Suprapubic skin (tissue), 4 donors: ENCODE results near the gene ANAPC15. TPM values are rescaled to one million over a fixed set of nuclear protein-coding genes. Genes with fewer than 3 reads are reported as not detected.

ENCODE experiments used
- DNase-seq, 2 donors: peaks; one replicate each; pipeline ENCODE4 v3.0.0-alpha.2; 2019; ENCODE audit warnings: low spot score in 2 of 2
- H3K27ac ChIP-seq: fragments of 200-600 bp; sonication (generic); one replicate; pipeline ENCODE4 v1.5.1; 2019
- H3K27me3 ChIP-seq: fragments of 200-600 bp; sonication (generic); one replicate; pipeline ENCODE4 v1.5.1; 2019
- H3K36me3 ChIP-seq: fragments of 200-600 bp; sonication (generic); one replicate; pipeline ENCODE4 v1.5.1; 2019
- H3K4me1 ChIP-seq: fragments of 200-600 bp; sonication (generic); one replicate; pipeline ENCODE4 v1.5.1; 2019
- H3K4me3 ChIP-seq: fragments of 200-600 bp; sonication (generic); one replicate; pipeline ENCODE4 v1.5.1; 2019; ENCODE audit warnings: mild to moderate bottlenecking
- H3K9me3 ChIP-seq: fragments of 200-600 bp; sonication (generic); one replicate; pipeline ENCODE4 v1.5.1; 2019
- EP300 ChIP-seq: sonication (generic); formaldehyde crosslinking; IDR thresholded peaks from one replicate; pipeline ENCODE4 v1.6.1; 2017; ENCODE audit warnings: antibody characterized with exemption
- POLR2A ChIP-seq, 2 donors: fragments of 450-650 bp; IDR thresholded peaks; one replicate each; pipeline ENCODE4 v1.6.1; 2017; ENCODE audit warnings: antibody characterized with exemption in 2 of 2, mild to moderate bottlenecking in 2 of 2, moderate library complexity in 2 of 2
- POLR2AphosphoS5 ChIP-seq, 3 donors: sonication (generic); formaldehyde crosslinking; IDR thresholded peaks; one replicate each; pipeline ENCODE4 v1.6.1; 2017; ENCODE audit warnings: antibody characterized with exemption in 3 of 3
- WGBS: methylation state at CpG from one replicate; pipeline ENCODE4 v1.1.5; 2018; 5-methylcytosine and 5-hydroxymethylcytosine counted together
- total RNA-seq, 4 donors: library from RNA; depleted of rRNA; stranded (reverse); fragments of >200 nt; gene quantifications; one replicate each; pipeline ENCODE4 v1.1.0, GENCODE V29; 2016
- TF ChIP-seq, protein P1 (sequence below), 2 donors: fragments of 200-600 bp in 1 of 2; fragments of 450-650 bp in 1 of 2; sonication (generic) in 1 of 2; IDR thresholded peaks; one replicate each; pipeline ENCODE4 v1.5.1; 2016 to 2019; ENCODE audit warnings: antibody characterized with exemption in 2 of 2, mild to moderate bottlenecking in 1 of 2, moderate library complexity in 1 of 2

ANAPC15 gene
- total RNA-seq, 4 donors from 2014 or later = 20.6 to 32.1 (median 25.6) TPM

DNA sequence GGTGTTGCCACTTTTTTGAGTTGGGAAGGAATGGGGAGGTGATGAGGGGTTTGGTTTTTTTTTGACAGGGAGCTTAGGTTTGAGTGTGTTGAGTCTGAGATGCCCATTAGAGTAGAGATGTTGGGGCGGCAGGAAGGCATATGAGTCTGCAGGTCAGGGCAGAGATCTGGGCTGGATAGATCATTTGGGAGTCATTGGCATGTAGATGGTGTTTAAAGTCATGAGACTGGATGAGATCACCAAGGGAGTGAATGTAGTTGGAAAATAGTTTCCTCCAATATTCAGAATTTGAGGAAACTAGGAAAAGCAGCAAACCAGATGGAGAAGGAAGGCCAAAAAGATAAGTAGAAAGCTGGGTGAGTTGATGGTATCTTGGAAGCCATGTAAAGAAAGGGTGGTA, 2.1 kb upstream of the ANAPC15 start:
- H3K27me3 ChIP-seq = no peaks in the 10 kb centered on the region
- TF ChIP-seq, protein P1, sequence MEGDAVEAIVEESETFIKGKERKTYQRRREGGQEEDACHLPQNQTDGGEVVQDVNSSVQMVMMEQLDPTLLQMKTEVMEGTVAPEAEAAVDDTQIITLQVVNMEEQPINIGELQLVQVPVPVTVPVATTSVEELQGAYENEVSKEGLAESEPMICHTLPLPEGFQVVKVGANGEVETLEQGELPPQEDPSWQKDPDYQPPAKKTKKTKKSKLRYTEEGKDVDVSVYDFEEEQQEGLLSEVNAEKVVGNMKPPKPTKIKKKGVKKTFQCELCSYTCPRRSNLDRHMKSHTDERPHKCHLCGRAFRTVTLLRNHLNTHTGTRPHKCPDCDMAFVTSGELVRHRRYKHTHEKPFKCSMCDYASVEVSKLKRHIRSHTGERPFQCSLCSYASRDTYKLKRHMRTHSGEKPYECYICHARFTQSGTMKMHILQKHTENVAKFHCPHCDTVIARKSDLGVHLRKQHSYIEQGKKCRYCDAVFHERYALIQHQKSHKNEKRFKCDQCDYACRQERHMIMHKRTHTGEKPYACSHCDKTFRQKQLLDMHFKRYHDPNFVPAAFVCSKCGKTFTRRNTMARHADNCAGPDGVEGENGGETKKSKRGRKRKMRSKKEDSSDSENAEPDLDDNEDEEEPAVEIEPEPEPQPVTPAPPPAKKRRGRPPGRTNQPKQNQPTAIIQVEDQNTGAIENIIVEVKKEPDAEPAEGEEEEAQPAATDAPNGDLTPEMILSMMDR (IDR thresholded peaks at IDR 0.05) = no peak
- TF ChIP-seq POLR2A (IDR thresholded peaks at IDR 0.05) (no peak), EP300 (no peak), POLR2AphosphoS5 (IDR thresholded peaks at IDR 0.05) (no peak)
- DNase-seq = no peak
- H3K27ac ChIP-seq = no peak overlapping the region
- no peaks in the 10 kb centered on the region for H3K9me3 ChIP-seq
- peaks cover 19% of the 10 kb centered on the region for H3K4me1 ChIP-seq
- WGBS = 77% methylated on average over 1 of the region's 1 CpG
- H3K36me3 ChIP-seq = peaks cover 3% of the 10 kb centered on the region
- no peak overlapping the region for H3K4me3 ChIP-seq

DNA sequence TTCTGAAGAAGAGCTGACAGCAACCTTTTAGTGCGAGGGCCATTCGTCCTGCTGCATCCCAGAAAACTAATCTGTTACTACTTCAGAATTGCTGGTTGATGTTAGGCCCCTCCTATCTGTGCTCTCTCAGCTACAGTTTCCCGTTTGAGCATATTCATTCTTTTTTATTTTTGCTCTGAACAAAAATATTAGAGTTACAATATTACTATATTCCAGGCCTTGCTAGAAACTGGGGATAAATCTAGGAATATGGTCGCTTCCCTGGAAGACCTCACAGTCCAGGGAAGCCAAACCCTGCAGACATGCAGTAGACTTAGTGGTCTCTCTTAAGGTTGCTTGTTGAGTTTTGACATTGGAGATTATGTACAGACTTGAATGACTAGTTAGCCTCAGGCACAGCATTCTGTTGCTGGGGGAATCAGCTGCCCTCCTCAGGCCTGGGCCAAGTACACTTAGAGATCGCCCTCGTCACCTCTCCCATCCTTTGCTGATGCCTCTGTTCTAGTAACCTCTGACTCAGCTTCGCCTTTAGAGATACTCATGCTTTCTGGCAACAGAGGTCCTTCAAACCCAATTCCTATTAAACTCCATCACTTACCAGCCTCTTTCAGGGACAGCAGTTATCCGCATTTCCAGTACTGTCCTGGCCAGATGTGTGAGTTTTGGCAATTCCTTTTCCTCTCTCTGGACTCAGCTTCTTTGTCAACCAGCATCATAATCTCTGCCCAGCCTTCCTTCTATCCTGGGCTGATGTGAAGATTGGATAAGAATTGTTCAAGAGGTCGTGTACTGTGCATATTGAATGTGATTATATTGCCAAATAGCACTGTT, 698 bp upstream of the ANAPC15 start:
- peaks cover 17% of the 10 kb centered on the region for H3K36me3 ChIP-seq
- TF ChIP-seq, protein P1 (IDR thresholded peaks at IDR 0.05) = no peak
- no peak for TF ChIP-seq POLR2A (IDR thresholded peaks at IDR 0.05)
- no peak for TF ChIP-seq EP300
- TF ChIP-seq POLR2AphosphoS5 (IDR thresholded peaks at IDR 0.05) = no peak
- peaks cover 19% of the 10 kb centered on the region for H3K4me1 ChIP-seq
- WGBS = 53% methylated on average over 9 of the region's 9 CpGs
- DNase-seq = no peak
- H3K27ac ChIP-seq = peak overlapping the region; percentile 95
- no peaks in the 10 kb centered on the region for H3K9me3 ChIP-seq
- no peaks in the 10 kb centered on the region for H3K27me3 ChIP-seq
- H3K4me3 ChIP-seq = peak overlapping the region; percentile 55

DNA sequence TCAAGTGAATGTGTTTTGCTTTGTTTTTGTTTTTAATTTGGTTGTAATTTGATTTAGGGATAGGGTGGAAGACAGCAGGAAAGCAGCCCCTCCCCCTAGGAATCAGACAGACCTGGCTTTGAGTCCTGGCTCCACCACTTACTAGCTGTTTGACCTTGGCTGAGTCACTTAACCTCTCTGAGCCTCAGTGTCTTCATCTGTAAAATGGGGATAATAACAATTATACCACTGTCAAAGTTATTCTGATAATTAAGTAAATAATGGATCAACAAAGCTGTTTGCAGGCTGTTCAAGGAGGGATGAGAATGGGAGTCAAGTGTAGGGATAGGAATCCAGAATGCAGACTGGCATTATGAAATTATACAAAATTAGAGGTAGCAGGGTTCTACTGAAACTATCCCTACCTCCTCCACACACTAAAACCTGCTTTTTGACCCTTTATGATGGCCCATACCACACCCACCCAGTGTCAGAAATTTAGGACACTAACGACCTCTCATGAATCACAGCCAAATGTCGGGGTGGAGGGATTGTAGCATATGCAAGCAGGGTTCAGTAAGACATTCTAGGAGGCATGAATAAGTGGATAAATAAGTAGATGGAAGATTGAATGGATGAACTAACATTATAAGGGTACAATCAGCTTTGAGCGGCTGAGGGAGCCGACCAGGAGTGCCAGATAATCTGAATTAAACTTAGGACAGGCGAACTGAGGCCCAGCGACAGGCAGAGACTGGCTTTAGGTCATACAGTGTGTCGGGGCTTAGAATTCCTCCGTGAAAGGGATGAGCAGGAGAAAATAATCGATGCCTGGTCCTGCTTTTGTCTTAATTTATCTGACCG, 974 bp downstream of the ANAPC15 start:
- peaks cover 22% of the 10 kb centered on the region for H3K36me3 ChIP-seq
- 2% methylated on average over 10 of the region's 10 CpGs for WGBS
- H3K27me3 ChIP-seq = no peaks in the 10 kb centered on the region
- peaks cover 19% of the 10 kb centered on the region for H3K4me1 ChIP-seq
- peak overlapping the region; percentile 95 for H3K27ac ChIP-seq
- peak overlapping the region; percentile 55 for H3K4me3 ChIP-seq
- no peak for DNase-seq
- no peaks in the 10 kb centered on the region for H3K9me3 ChIP-seq
- TF ChIP-seq EP300 (no peak), POLR2AphosphoS5 (IDR thresholded peaks at IDR 0.05) (no peak), POLR2A (IDR thresholded peaks at IDR 0.05) (no peak)
- TF ChIP-seq, protein P1 (IDR thresholded peaks at IDR 0.05) = no peak

DNA sequence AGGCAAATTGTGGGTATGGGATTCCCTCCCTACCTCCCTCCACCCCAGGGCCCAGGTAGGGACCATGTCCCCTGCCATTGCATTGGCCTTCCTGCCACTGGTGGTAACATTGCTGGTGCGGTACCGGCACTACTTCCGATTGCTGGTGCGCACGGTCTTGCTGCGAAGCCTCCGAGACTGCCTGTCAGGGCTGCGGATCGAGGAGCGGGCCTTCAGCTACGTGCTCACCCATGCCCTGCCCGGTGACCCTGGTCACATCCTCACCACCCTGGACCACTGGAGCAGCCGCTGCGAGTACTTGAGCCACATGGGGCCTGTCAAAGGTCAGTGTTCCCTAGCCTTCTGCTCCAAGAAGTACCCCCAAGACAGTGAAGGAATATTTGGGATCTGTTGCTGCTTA, 6.6 kb downstream of the ANAPC15 start, which contains the start of gene TOMT:
TOMT (plus strand) TSS at position 37 of the 400 bp plus-strand sequence; CDS start at position 65, 28 bp downstream.
- peaks cover 29% of the 10 kb centered on the region for H3K4me1 ChIP-seq
- 85% methylated on average over 6 of the region's 14 CpGs for WGBS
- no peak within 1 kb of the TSS for H3K27ac ChIP-seq
- TF ChIP-seq EP300 (no peak), POLR2A (IDR thresholded peaks at IDR 0.05) (no peak), POLR2AphosphoS5 (IDR thresholded peaks at IDR 0.05) (no peak)
- TF ChIP-seq, protein P1 (IDR thresholded peaks at IDR 0.05) = no peak
- peaks cover 28% of the 10 kb centered on the region for H3K36me3 ChIP-seq
- no peaks in the 10 kb centered on the region for H3K27me3 ChIP-seq
- H3K9me3 ChIP-seq = no peaks in the 10 kb centered on the region
- no peak within 1 kb of the TSS for H3K4me3 ChIP-seq
- DNase-seq = no peak

DNA sequence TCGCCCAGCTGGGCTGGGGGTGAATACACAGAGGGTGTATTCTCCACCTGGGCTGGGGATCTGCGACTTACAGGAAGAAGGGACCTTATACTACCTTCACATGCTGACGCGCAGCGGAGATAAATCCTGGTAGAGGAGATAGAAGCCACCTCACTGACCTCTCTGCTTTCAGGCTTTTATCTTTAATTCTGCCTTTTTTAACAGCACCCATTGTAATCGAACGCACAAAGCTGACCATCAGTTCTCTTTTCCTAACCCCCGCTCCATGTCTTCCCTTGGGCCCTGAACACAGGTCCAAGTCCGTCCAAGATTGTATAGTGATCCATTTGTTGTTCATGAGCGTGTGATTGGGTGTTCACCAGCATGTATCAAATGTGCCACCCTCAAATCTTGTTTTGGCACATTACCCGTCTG, 8.7 kb downstream of the ANAPC15 start:
- no peaks in the 10 kb centered on the region for H3K27me3 ChIP-seq
- 76% methylated on average over 11 of the region's 11 CpGs for WGBS
- H3K27ac ChIP-seq = peak overlapping the region; percentile 93
- peaks cover 27% of the 10 kb centered on the region for H3K36me3 ChIP-seq
- peak overlapping the region; percentile 79 for H3K4me3 ChIP-seq
- H3K4me1 ChIP-seq = peaks cover 51% of the 10 kb centered on the region
- TF ChIP-seq, protein P1 (IDR thresholded peaks at IDR 0.05) = no peak
- TF ChIP-seq POLR2A (IDR thresholded peaks at IDR 0.05) (no peak), EP300 (no peak), POLR2AphosphoS5 (IDR thresholded peaks at IDR 0.05) (no peak)
- no peak for DNase-seq
- no peaks in the 10 kb centered on the region for H3K9me3 ChIP-seq
